GM19351 (cell line): ENCODE measurements around the gene CCDC183.
"Not testable (repeated sequence)": the region's sequence is repeated elsewhere in the genome, so short reads cannot be mapped to it uniquely, and the experiment has no call there.

Experiments
- ATAC-seq: cut with Tn5 transposase; IDR thresholded peaks from one replicate; pipeline ENCODE4 v1.9.1; 2021; ENCODE audit warnings: mild to moderate bottlenecking, moderate library complexity; ENCODE audit not compliant: unreplicated experiment

CCDC183 gene

GRCh38 chr9:136799079-136799853, 3.1 kb downstream of the CCDC183 start:
- ATAC-seq = no peak

- no peak for ATAC-seq
Observed at GRCh38 chr9:136799854-136800657, 3.9 kb downstream of the CCDC183 start.

GRCh38 chr9:136802321-136802720, 6.2 kb downstream of the CCDC183 start:
- ATAC-seq = no peak

- not testable (repeated sequence) for ATAC-seq
Observed at GRCh38 chr9:136803009-136803550, 6.9 kb downstream of the CCDC183 start.

- no peak for ATAC-seq
Observed at GRCh38 chr9:136803551-136804508, 7.7 kb downstream of the CCDC183 start.

GRCh38 chr9:136804509-136805206, 8.5 kb downstream of the CCDC183 start:
- ATAC-seq = no peak

GRCh38 chr9:136805207-136805740, 9.1 kb downstream of the CCDC183 start:
- ATAC-seq = no peak

GRCh38 chr9:136806067-136806466, 9.9 kb downstream of the CCDC183 start:
- no peak for ATAC-seq

- ATAC-seq = no peak
Observed at GRCh38 chr9:136806631-136807201, 10.6 kb downstream of the CCDC183 start.

- ATAC-seq = peak; percentile 78
Observed at GRCh38 chr9:136807281-136808074, 11.3 kb downstream of the CCDC183 start, which contains the start of gene RABL6. TSS of gene RABL6 (plus strand) at chr9:136807948. CDS start at chr9:136808197, 249 bp downstream.

- peak; percentile 39 for ATAC-seq
Observed at GRCh38 chr9:136808075-136808805, 12.1 kb downstream of the CCDC183 start.

- no peak for ATAC-seq
Observed at GRCh38 chr9:136808806-136809158, 12.6 kb downstream of the CCDC183 start.

- no peak for ATAC-seq
Observed at GRCh38 chr9:136814725-136815421, 18.7 kb downstream of the CCDC183 start.

GRCh38 chr9:136815422-136815782, 19.3 kb downstream of the CCDC183 start:
- no peak for ATAC-seq

GRCh38 chr9:136820971-136821825, 25.1 kb downstream of the CCDC183 start:
- ATAC-seq = no peak

GRCh38 chr9:136821826-136822544, 25.8 kb downstream of the CCDC183 start:
- ATAC-seq = no peak
